GM18507 (cell line): ENCODE results near the gene KMT2E.
"Not testable (repeated sequence)": the region's sequence is repeated elsewhere in the genome, so short reads cannot be mapped to it uniquely, and the experiment has no call there.

ENCODE experiments used
- DNase-seq: peaks from one replicate; pipeline ENCODE4 v3.0.0; 2011; ENCODE audit warnings: low read depth; ENCODE audit not compliant: insufficient read length; ENCODE audit errors: extremely low spot score
- FAIRE-seq: peaks from 2 replicates; lab custom pipeline; 2011; peaks lifted over from hg19 to GRCh38; lab: Jason Lieb, UNC

KMT2E gene

GRCh38 chr7:105013816-105014692, at the start of gene KMT2E:
Gene KMT2E, plus strand, starts transcription at chr7:105014205. Its CDS starts 26,748 bp downstream, at chr7:105040953.
- FAIRE-seq (no peak), DNase-seq (no peak)

DNA sequence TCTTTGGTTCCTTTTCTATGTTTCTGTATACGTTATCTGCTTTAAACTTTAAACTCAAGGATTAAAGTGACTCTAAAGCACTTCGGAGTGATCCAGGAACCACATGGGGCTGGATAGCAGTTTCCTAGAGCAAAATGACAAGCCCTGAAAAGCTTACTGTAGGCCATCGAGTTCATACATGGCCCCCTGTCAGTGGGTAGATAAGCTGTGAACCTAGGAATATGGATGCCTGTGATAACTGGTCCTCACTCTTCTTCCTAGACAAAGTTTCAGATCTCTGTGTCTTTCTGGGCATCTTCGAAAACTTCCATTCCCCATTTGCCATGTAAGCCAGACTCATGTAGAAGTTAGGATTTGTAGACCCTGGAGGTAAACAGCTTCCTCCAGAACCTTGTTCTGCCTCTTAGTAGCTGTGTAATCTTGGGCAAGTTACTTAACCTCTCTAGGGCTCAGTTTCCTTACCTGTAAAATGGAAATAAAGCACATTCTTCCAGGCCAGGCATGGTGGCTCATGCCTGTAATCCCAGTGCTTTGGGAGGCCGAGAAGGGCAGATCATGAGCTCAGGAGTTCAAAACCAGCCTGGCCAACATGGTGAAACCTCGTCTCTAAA, 49.3 kb upstream of the KMT2E start:
- DNase-seq = no peak
- no peak for FAIRE-seq

DNA sequence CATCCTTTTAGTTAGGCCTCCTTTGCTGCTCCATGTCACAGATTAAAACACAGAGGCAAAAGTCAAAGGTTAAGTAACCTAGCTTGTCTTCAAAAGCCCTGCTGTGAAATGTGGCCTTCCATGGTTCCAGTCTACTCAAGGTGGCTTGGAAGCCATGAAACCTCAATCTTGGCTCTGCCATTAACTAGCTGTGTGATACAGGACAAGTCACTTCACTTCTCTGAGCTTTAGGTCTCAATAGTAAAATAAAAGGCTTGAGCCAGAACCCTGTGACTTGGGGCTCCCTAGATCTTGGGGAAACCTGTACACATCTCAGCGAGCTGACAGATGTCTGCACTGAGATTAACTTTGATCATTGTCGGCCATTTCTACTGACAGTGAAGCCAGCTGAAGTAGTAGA, 48.0 kb upstream of the KMT2E start:
- FAIRE-seq (no peak), DNase-seq (no peak)

DNA sequence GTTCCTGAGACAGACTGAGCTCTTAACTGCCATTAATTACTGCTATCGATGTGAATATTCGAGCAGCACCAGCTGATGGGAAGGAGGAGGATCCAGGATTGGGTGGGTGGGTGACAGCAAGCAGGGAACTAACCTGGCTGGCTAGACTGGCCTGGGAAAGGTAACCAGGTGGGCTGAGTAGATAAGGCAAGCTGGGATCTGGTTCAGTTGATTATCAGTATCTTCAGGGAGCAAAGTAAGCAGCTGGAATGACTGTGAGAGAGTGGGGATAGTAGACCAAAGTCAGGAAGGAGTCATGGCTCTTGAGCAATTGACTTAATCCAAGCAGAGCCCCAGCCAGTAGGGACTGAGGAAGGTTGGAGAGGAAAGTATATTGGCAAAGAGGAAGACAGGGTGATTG, 46.9 kb upstream of the KMT2E start:
- DNase-seq (no peak), FAIRE-seq (no peak)

DNA sequence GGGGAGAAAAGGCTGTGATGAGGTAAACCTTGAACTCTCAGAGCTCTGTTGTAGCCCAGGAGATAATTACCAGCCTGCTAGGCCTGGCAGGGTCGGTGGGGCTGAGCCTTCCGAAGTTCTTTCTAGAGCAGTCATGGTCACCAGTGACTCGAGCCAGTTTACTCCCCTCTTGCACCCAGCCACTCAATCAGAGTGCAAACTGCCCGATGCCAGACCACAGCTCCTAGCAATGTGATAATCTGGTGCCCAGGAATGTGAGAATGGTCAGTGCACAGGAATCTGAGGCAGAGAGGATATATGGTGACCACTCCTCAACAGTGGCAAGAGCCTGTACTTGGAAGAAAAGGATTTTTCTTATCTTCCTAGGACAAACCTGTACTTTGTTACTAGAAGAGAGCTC, 46.4 kb upstream of the KMT2E start:
- DNase-seq (no peak), FAIRE-seq (no peak)

- FAIRE-seq = no peak
These were observed 45.4 kb upstream of the KMT2E start for GRCh38 chr7:104968648-104969047.

GRCh38 chr7:104969183-104969582, 44.8 kb upstream of the KMT2E start:
- FAIRE-seq = no peak

More at GRCh38 chr7:104968648-104969047, 45.4 kb upstream of the KMT2E start:
- DNase-seq = no peak

DNA sequence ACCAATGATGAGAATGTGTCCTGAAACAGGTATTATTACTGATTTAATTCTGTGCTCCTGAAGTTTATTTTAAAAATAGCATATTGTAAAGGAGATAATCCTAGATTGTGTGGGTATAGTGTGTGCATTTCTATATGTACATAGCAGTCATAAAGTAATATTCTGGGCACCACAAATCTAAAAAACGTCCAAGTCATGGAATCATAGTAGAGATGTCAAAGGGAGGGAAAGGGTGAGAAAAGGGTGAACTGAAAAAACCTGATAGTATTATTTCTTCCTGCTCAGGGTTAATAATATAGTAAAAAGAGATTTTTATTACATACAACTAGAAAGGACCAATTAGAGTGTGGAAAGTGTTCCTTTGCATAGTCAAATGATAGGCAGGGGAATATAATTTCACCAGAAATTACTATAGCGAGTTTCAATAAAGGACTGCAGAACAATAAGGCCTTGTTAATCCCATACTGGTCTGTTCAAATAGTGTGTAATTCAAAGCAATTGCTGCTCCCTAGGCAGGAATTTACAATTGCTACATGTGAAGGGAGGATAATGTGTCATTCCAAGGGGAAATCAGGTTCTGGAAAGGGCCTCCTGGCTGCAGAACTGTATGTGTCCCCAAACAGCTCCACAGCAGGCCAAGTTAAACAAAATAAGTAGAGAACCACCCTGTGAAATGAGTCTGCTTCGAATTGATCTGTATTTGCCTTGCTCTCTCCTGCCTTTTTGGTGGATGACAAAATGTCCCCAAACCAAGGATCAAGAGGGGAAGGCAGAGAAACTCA, 42.5 kb upstream of the KMT2E start:
- no peak for DNase-seq
- no peak for FAIRE-seq

More at GRCh38 chr7:104969183-104969582, 44.8 kb upstream of the KMT2E start:
- DNase-seq = no peak

DNA sequence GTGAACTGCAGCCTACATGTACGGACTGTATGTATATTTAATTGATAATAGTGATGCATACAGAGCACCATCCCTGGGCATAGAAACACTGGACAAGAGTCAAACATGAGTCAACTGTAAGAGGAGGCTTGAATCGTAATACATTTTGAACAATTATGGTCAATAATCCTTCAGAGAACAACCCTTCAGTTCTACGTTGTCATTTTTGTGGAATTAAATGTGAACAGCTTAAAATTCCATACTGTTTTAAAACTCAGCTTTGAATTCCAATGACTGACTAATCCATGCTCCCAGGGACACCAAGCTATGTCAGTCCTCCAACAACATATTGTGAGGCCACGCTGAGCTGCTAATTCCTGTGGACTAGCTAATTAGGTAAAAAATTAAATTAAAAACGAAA, 41.5 kb upstream of the KMT2E start:
- no peak for DNase-seq
- no peak for FAIRE-seq

DNA sequence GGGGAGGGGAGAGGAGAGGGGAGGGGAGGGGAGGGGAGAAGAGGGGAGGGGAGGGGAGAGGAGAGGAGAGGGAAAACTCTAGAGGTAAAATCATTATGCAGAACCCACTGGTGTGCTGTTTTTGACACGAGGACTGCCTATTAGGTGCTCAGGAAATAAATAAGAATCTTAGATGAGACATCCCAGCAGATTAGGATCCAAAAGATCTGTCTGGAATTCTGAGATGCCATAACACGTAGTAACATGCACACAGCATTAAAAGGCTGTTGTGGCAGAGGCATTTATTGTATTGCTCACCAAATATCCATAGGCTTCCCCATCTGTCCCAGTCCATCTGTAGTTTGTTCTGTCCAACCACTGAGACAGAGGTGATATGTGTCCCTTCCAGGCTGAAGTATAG, 40.8 kb upstream of the KMT2E start:
- FAIRE-seq = no peak
- no peak for DNase-seq

- FAIRE-seq (no peak), DNase-seq (no peak)
These were observed 40.0 kb upstream of the KMT2E start for GRCh38 chr7:104973909-104974415.

GRCh38 chr7:104975553-104975952, 38.5 kb upstream of the KMT2E start:
- not testable (repeated sequence) for DNase-seq, FAIRE-seq

GRCh38 chr7:104976966-104977636, 36.9 kb upstream of the KMT2E start:
- FAIRE-seq (peak; percentile 12), DNase-seq (no peak)

DNA sequence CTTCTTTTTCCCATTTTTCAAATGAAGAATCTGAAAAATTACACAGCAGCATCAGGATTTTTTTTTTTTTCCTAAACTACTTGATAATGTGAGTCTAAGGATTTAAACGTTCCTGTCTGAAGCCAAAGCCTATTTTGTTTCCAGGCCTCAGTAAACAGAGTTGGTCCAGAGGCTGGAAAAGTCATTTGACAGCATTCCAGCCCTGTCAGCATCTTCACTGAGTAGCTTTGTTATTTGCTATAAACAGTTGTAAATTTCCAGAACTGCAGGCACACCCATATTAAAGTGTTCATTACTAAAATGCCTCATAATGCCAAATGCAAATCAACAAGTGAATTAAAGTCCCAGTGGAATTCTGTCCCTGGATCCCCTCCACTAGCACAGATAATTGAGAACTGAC, 35.5 kb upstream of the KMT2E start:
- FAIRE-seq = no peak

GRCh38 chr7:104979167-104979841, 34.7 kb upstream of the KMT2E start:
- no peak for FAIRE-seq
- no peak for DNase-seq

More for the DNA sequence above, 35.5 kb upstream of the KMT2E start:
- no peak for DNase-seq

DNA sequence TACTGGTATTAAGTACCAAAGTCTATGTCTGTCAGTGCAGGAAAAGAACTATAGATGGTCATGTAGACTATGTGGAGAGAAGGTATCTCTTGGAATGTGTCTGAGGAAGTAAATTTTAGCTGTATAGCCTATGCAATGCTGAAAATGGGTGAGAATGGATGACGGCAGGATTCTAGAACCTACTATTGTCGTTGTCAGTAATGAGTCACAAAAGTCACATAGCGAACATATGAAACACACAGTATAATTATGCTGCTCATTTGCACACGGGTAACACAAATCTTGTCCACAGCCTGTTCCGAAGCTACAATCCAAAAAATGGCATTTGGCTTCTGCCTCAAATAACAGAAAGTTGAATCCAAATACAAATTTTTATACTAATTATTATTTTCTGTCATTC, 33.6 kb upstream of the KMT2E start:
- DNase-seq (no peak), FAIRE-seq (no peak)

GRCh38 chr7:104980841-104981671, 32.9 kb upstream of the KMT2E start:
- DNase-seq (peak; percentile 23), FAIRE-seq (peak; percentile 72)

DNA sequence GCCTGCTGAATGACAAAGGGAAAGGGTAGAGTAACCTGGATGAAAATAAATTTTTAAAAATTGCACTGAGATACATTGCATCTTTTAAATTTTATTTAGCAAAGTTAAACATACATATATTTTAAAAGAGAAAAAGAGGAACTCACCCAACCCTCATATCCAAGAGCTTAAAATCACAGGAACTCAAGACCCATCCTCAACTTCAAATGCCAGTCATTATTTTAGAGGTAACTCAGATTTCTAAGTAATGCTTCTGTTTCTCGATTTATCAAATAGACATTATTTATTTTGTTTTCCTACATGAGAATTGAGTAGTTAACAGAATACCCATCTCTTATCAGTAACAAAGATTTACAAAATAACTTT, 32.4 kb upstream of the KMT2E start:
- no peak for FAIRE-seq
- no peak for DNase-seq
